ENCODE results near the gene FNIP1. TPM values are rescaled to one million over a fixed set of nuclear protein-coding genes. Genes with fewer than 3 reads are reported as not detected.

Gene FNIP1
- total and polyA plus RNA-seq, 8 donors, result 21.5 to 49.3 (median 25.5) TPM

- no peak for TF ChIP-seq CTCF (IDR thresholded peaks at IDR 0.05)
- no peak for ATAC-seq
- Histone ChIP-seq H3K4me3 (no peak overlapping the region), H3K9me3 (peaks cover 0 to 9% of the 10 kb centered on the region in 2 donors), H3K4me1 (peaks cover 3 to 22% of the 10 kb centered on the region in 2 donors), H3K27ac (no peak overlapping the region), H3K36me3 (peaks cover 0 to 5% of the 10 kb centered on the region in 2 donors), H3K27me3 (no peaks in the 10 kb centered on the region)
- intact Hi-C loops (cut with DNase I), result no loop called here
- DNase-seq, result no peak
Measured at GRCh38 chr5:131763968-131764367, 32.8 kb downstream of the FNIP1 start.

GRCh38 chr5:131760793-131761192 lies 36.0 kb downstream of the FNIP1 start:
- Histone ChIP-seq H3K36me3 (peaks cover 0 to 5% of the 10 kb centered on the region in 2 donors), H3K9me3 (peaks cover 0 to 9% of the 10 kb centered on the region in 2 donors), H3K27me3 (no peaks in the 10 kb centered on the region), H3K4me3 (no peak overlapping the region), H3K4me1 (peaks cover 0 to 33% of the 10 kb centered on the region in 2 donors), H3K27ac (no peak overlapping the region)
- no peak for DNase-seq
- intact Hi-C loops (cut with DNase I), result no loop called here
- no peak for TF ChIP-seq CTCF (IDR thresholded peaks at IDR 0.05)
- no peak for ATAC-seq

GRCh38 chr5:131759704-131760103 lies 37.1 kb downstream of the FNIP1 start:
- H3K9me3 ChIP-seq, result peaks cover 0 to 9% of the 10 kb centered on the region in 2 donors
- H3K27me3 ChIP-seq, result no peaks in the 10 kb centered on the region
- ATAC-seq, result no peak

GRCh38 chr5:131758520-131758900 lies 38.3 kb downstream of the FNIP1 start:
- Histone ChIP-seq H3K36me3 (no peaks in the 10 kb centered on the region), H3K4me3 (no peak overlapping the region), H3K27me3 (no peaks in the 10 kb centered on the region), H3K4me1 (peaks cover 0 to 33% of the 10 kb centered on the region in 2 donors), H3K27ac (no peak overlapping the region), H3K9me3 (no peaks in the 10 kb centered on the region)
- intact Hi-C loops (cut with DNase I), result no loop called here
- DNase-seq (peak in 1 of 4 donors; percentile 13), ATAC-seq (no peak)
- TF ChIP-seq CTCF (IDR thresholded peaks at IDR 0.05), result no peak

More at GRCh38 chr5:131759704-131760103, 37.1 kb downstream of the FNIP1 start:
- Histone ChIP-seq H3K27ac (no peak overlapping the region), H3K36me3 (peaks cover 0 to 5% of the 10 kb centered on the region in 2 donors), H3K4me1 (peaks cover 0 to 33% of the 10 kb centered on the region in 2 donors), H3K4me3 (no peak overlapping the region)
- intact Hi-C loops (cut with DNase I), result no loop called here
- TF ChIP-seq CTCF (IDR thresholded peaks at IDR 0.05), result no peak
- DNase-seq, result no peak

GRCh38 chr5:131757830-131758519 lies 38.8 kb downstream of the FNIP1 start:
- peaks cover 0 to 37% of the 10 kb centered on the region in 2 donors for H3K4me1 ChIP-seq
- no peaks in the 10 kb centered on the region for H3K36me3 ChIP-seq
- no peak overlapping the region for H3K27ac ChIP-seq
- ATAC-seq (no peak), DNase-seq (no peak)
- intact Hi-C loops (cut with DNase I), result no loop called here
- H3K4me3 ChIP-seq, result no peak overlapping the region
- H3K9me3 ChIP-seq, result no peaks in the 10 kb centered on the region
- H3K27me3 ChIP-seq, result no peaks in the 10 kb centered on the region
- TF ChIP-seq CTCF (IDR thresholded peaks at IDR 0.05), result no peak
